CD4-positive, alpha-beta memory T cell (primary cell): ENCODE data around the gene PTBP3. TPM values are rescaled to one million over a fixed set of nuclear protein-coding genes. Genes with fewer than 3 reads are reported as not detected.

Experiments
- CTCF ChIA-PET: fragments of 350-600 bp; sonication (Branson Sonifier 250); formaldehyde crosslinking; loops from one replicate; lab custom pipeline; 2021; ENCODE audit warnings: inconsistent platforms; ENCODE audit not compliant: partially characterized antibody; lab: Charles Lee
- POLR2A ChIA-PET: fragments of 350-600 bp; sonication (Branson Sonifier 250); formaldehyde crosslinking; loops from one replicate; lab custom pipeline; 2021; ENCODE audit not compliant: partially characterized antibody; lab: Charles Lee
- DNase-seq, 5 donors: peaks; one replicate each; pipeline versions ENCODE4 v3.0.0 to v3.0.0-alpha.2; 2020 to 2022; ENCODE audit warnings: mixed read lengths in 1 of 5
- H3K27ac ChIP-seq: one replicate; pipeline ENCODE4 v1.7.0; 2013; ENCODE audit warnings: low read depth, low read length
- H3K27me3 ChIP-seq: 2 replicates; pipeline ENCODE4 v1.7.0; 2013; ENCODE audit warnings: mild to moderate bottlenecking, low read length, moderate library complexity; ENCODE audit not compliant: insufficient read depth
- H3K36me3 ChIP-seq: 2 replicates; pipeline ENCODE4 v1.7.0; 2013; ENCODE audit warnings: mild to moderate bottlenecking, low read length, moderate library complexity; ENCODE audit not compliant: insufficient read depth
- H3K4me1 ChIP-seq: 2 replicates; pipeline ENCODE4 v1.7.0; 2013; ENCODE audit warnings: mild to moderate bottlenecking, low read length, moderate library complexity; ENCODE audit not compliant: insufficient read depth
- H3K4me3 ChIP-seq, 2 donors: one replicate each; pipeline ENCODE4 v1.7.0; 2013; ENCODE audit warnings: low read length in 2 of 2, mild to moderate bottlenecking in 1 of 2
- H3K9me3 ChIP-seq, 2 donors: one replicate each; pipeline ENCODE4 v1.7.0; 2013; ENCODE audit warnings: low read length in 2 of 2, control low read depth in 1 of 2; ENCODE audit not compliant: control insufficient read depth in 1 of 2
- H3K27ac Mint-ChIP-seq, 7 donors: one replicate each; pipeline ENCODE4 v1.8.0; 2020 to 2021; ENCODE audit warnings: mixed read lengths in 7 of 7, mild to moderate bottlenecking in 6 of 7, inconsistent platforms in 3 of 7, moderate library complexity in 3 of 7
- H3K27me3 Mint-ChIP-seq, 2 donors: one replicate each; pipeline ENCODE4 v1.8.0; 2020 to 2021; ENCODE audit warnings: mixed read lengths in 2 of 2
- H3K36me3 Mint-ChIP-seq, 2 donors: one replicate each; pipeline ENCODE4 v1.8.0; 2020 to 2021; ENCODE audit warnings: mixed read lengths in 2 of 2, inconsistent platforms in 1 of 2, mild to moderate bottlenecking in 1 of 2
- H3K4me1 Mint-ChIP-seq, 4 donors: one replicate each; pipeline ENCODE4 v1.8.0; 2020 to 2021; ENCODE audit warnings: mixed read lengths in 4 of 4, mild to moderate bottlenecking in 1 of 4
- H3K4me3 Mint-ChIP-seq, 8 donors: one replicate each; pipeline ENCODE4 v1.8.0; 2020 to 2021; ENCODE audit warnings: mixed read lengths in 8 of 8, mild to moderate bottlenecking in 7 of 8, moderate library complexity in 6 of 8, inconsistent platforms in 3 of 8
- H3K9me3 Mint-ChIP-seq, 8 donors: one replicate each; pipeline ENCODE4 v1.8.0; 2020 to 2021; ENCODE audit warnings: mixed read lengths in 8 of 8, mild to moderate bottlenecking in 5 of 8, inconsistent platforms in 3 of 8, moderate library complexity in 1 of 8
- intact Hi-C: fragments of 100-400 bp; cut with micrococcal nuclease; formaldehyde crosslinking; loops from one replicate; pipeline ENCODE4 v1.15.1; 2023
- polyA plus RNA-seq, 2 donors: library from polyadenylated mRNA; unstranded; fragments of 300-500 nt; fragmentation: Illumina TruSeq; gene quantifications; one replicate each; pipeline ENCODE4 v1.2.3, GENCODE V29; 2021
- total RNA-seq, 2 experiments: library from RNA; stranded (reverse); gene quantifications; one replicate each; pipeline ENCODE4 v1.2.3, GENCODE V29; 2021

PTBP3 gene
- total and polyA plus RNA-seq, 4 experiments from 2014 or later = 30.0 to 139 (median 88.7) TPM

DNA sequence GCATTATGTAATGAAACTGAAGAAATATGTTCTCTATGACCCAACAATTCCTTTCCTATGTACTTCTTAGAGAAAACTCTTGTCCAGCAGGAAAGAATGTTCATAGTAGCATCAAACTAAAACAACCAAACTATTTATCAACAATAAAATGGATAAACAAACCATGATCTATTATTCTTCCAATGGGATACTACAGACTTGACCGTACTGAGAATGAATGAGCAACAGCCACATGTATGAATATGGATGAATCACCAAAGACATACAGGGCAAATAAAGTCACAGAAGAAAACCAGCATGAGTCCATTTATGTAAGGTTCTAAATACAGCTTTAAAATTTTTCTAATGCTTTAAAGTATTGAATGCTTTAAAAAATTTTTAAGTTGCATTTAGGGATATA lies 84.7 kb downstream of the PTBP3 start:
- H3K4me3 Mint-ChIP-seq = no peak overlapping the region
- H3K27ac ChIP-seq = no peak overlapping the region
- H3K36me3 Mint-ChIP-seq = peaks cover 39 to 55% of the 10 kb centered on the region in 2 donors
- no peaks in the 10 kb centered on the region for H3K27me3 Mint-ChIP-seq
- intact Hi-C loops = no loop called here
- H3K4me1 Mint-ChIP-seq = peaks cover 18 to 29% (median 26%) of the 10 kb centered on the region in 4 donors
- POLR2A ChIA-PET = no interaction called here
- H3K36me3 ChIP-seq = peaks cover 13% of the 10 kb centered on the region
- H3K27me3 ChIP-seq = no peaks in the 10 kb centered on the region
- CTCF ChIA-PET = no interaction called here
- H3K4me3 ChIP-seq = no peak overlapping the region
- peaks cover 7% of the 10 kb centered on the region for H3K4me1 ChIP-seq
- no peaks in the 10 kb centered on the region for H3K9me3 ChIP-seq
- no peak for DNase-seq
- H3K27ac Mint-ChIP-seq = peak overlapping the region in 3 of 7 donors; percentile 2 to 18 (median 16)
- no peaks in the 10 kb centered on the region for H3K9me3 Mint-ChIP-seq

DNA sequence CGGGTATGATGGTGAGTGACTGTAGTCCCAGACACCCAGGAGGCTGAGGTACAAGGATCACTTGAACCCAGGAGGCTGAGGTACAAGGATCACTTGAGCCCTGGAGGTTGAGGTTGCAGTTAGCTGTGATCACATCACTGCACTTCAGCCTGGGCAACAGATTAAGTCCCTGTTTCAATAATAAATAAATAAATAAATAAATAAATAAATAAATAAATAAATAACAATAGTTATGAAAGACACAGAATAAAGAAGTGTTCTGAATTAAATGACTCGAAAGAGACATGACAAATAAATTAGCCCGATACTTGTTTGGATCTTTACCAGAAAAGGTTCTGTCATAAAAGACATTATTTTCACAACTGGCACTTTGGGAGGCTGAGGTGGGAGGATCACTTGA lies 86.3 kb downstream of the PTBP3 start:
- Histone ChIP-seq H3K4me3 (no peak overlapping the region), H3K36me3 (peaks cover 10% of the 10 kb centered on the region), H3K27me3 (no peaks in the 10 kb centered on the region), H3K4me1 (peaks cover 7% of the 10 kb centered on the region), H3K27ac (no peak overlapping the region), H3K9me3 (no peaks in the 10 kb centered on the region)
- H3K27ac Mint-ChIP-seq = peak overlapping the region in 1 of 7 donors; percentile 73
- no peaks in the 10 kb centered on the region for H3K27me3 Mint-ChIP-seq
- no peaks in the 10 kb centered on the region for H3K9me3 Mint-ChIP-seq
- CTCF ChIA-PET = no interaction called here
- DNase-seq = no peak
- POLR2A ChIA-PET = no interaction called here
- H3K4me3 Mint-ChIP-seq = no peak overlapping the region
- peaks cover 42 to 50% of the 10 kb centered on the region in 2 donors for H3K36me3 Mint-ChIP-seq
- intact Hi-C loops = no loop called here
- H3K4me1 Mint-ChIP-seq = peaks cover 13 to 29% (median 16%) of the 10 kb centered on the region in 4 donors

DNA sequence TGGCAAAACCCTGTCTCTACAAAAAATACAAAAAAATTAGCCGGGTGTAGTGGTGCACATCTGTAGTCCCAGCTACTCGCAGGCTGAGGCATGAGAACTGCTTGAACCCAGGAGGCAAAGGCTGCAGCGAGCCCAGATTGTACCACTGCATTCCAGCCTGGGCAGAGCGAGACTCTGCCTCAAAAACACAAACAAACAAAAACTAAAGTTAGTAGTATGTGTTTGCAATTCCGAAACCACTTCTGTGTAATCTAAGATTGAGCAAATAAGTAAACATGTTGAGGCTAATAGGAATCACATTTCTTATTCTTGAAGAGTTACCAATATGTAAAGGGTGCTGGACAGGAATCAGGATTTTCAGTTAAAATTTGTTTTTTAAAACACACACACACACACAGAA lies 88.3 kb downstream of the PTBP3 start:
- Histone ChIP-seq H3K4me3 (no peak overlapping the region), H3K27me3 (no peaks in the 10 kb centered on the region), H3K36me3 (no peaks in the 10 kb centered on the region), H3K4me1 (no peaks in the 10 kb centered on the region), H3K9me3 (no peaks in the 10 kb centered on the region), H3K27ac (no peak overlapping the region)
- ChIA-PET POLR2A (no interaction called here), CTCF (no interaction called here)
- no peak for DNase-seq
- Mint-ChIP-seq H3K27ac (peak overlapping the region in 1 of 7 donors; percentile 18), H3K36me3 (peaks cover 37 to 39% of the 10 kb centered on the region in 2 donors), H3K4me1 (peaks cover 6 to 20% (median 12%) of the 10 kb centered on the region in 4 donors), H3K27me3 (no peaks in the 10 kb centered on the region), H3K4me3 (no peak overlapping the region), H3K9me3 (no peaks in the 10 kb centered on the region)
- intact Hi-C loops = no loop called here

- Histone ChIP-seq H3K27ac (no peak overlapping the region), H3K4me3 (no peak overlapping the region), H3K9me3 (no peaks in the 10 kb centered on the region), H3K36me3 (no peaks in the 10 kb centered on the region), H3K27me3 (no peaks in the 10 kb centered on the region), H3K4me1 (no peaks in the 10 kb centered on the region)
- POLR2A ChIA-PET = no interaction called here
- H3K4me1 Mint-ChIP-seq = peaks cover 2 to 11% (median 7%) of the 10 kb centered on the region in 4 donors
- H3K4me3 Mint-ChIP-seq = no peak overlapping the region
- H3K36me3 Mint-ChIP-seq = peaks cover 46 to 49% of the 10 kb centered on the region in 2 donors
- peaks cover 0 to 4% (median 0%) of the 10 kb centered on the region in 8 donors for H3K9me3 Mint-ChIP-seq
- H3K27me3 Mint-ChIP-seq = no peaks in the 10 kb centered on the region
- H3K27ac Mint-ChIP-seq = peak overlapping the region in 2 of 7 donors; percentile 18 to 25
- CTCF ChIA-PET = interaction anchor here (1.7 kb wide), 1 partner anchor 17 kb away, joined by 4 read pairs; no protein-coding TSS in a partner anchor
- intact Hi-C loops = no loop called here
- DNase-seq = no peak
Measured at GRCh38 chr9:112242147-112242804, 91.1 kb downstream of the PTBP3 start.

DNA sequence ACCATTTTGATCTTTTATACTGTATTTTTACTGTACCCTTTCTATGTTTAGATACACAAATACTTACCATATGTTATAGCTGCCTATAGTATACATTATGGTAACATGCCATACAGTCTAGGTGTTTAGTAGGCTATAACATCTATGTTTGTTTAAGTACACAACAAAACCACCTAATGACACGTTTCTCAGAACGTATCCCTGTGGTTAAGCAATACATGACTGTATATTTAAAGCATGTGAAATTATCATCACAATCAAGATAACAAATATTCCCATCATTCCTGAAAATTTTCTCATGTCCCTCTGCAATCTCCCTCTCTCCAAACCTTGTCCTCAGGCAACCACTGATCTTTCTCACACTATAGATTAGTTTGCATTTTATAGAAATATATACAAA lies 91.9 kb downstream of the PTBP3 start:
- Mint-ChIP-seq H3K27ac (peak overlapping the region in 2 of 7 donors; percentile 42 to 60), H3K27me3 (no peaks in the 10 kb centered on the region), H3K36me3 (peaks cover 40 to 44% of the 10 kb centered on the region in 2 donors), H3K9me3 (peaks cover 0 to 4% (median 0%) of the 10 kb centered on the region in 8 donors), H3K4me1 (peaks cover 3 to 11% (median 7%) of the 10 kb centered on the region in 4 donors), H3K4me3 (no peak overlapping the region)
- no peaks in the 10 kb centered on the region for H3K27me3 ChIP-seq
- no peaks in the 10 kb centered on the region for H3K4me1 ChIP-seq
- POLR2A ChIA-PET = no interaction called here
- no peak for DNase-seq
- no peaks in the 10 kb centered on the region for H3K36me3 ChIP-seq
- no peak overlapping the region for H3K27ac ChIP-seq
- no peaks in the 10 kb centered on the region for H3K9me3 ChIP-seq
- intact Hi-C loops = no loop called here
- no peak overlapping the region for H3K4me3 ChIP-seq
- CTCF ChIA-PET = no interaction called here

DNA sequence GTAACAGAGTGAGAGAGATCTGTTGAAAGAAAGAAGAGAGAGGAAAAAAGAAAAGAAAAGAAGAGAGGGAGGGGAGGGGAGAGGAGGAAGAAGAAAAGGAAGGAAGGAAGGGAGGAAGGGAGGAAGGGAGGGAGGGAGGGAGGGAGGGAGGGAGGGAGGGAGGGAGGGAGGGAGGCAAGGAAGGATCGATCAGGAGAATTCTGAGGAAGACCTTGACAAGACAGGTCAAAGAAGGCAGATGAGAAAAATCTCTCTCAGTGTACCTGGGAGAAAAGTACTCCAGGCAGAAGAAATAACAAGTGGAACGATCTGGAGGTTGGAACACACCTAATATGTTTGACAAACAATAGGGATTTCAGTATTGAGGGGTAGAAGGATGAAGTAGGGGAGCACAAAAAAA lies 93.7 kb downstream of the PTBP3 start:
- Mint-ChIP-seq H3K27ac (peak overlapping the region in 2 of 7 donors; percentile 2 to 57), H3K9me3 (peaks cover 0 to 4% (median 0%) of the 10 kb centered on the region in 8 donors), H3K27me3 (no peaks in the 10 kb centered on the region), H3K36me3 (peaks cover 32 to 35% of the 10 kb centered on the region in 2 donors), H3K4me1 (peaks cover 2 to 11% (median 5%) of the 10 kb centered on the region in 4 donors), H3K4me3 (no peak overlapping the region)
- Histone ChIP-seq H3K4me3 (no peak overlapping the region), H3K27me3 (no peaks in the 10 kb centered on the region), H3K9me3 (no peaks in the 10 kb centered on the region), H3K4me1 (no peaks in the 10 kb centered on the region), H3K36me3 (no peaks in the 10 kb centered on the region), H3K27ac (no peak overlapping the region)
- DNase-seq = no peak
- CTCF ChIA-PET = no interaction called here
- POLR2A ChIA-PET = no interaction called here
- intact Hi-C loops = no loop called here

DNA sequence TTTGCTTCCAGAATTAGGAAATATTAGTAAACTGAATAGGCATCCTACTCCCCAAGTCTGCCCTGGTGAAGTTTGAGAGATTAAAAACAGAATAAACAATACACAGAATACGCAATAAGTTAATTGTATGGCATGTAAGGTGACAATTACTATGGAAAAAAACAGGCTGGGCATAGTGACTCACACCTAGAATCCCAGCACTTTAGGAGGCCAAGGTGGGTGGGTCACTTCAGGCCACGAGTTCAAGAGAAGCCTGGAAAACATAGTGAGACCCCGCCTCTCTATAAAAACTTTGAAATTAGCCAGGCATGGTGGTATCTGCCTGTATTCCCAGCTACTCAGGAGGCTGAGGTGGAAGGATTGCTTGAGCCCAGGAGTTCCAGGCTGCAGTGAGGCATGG lies 94.1 kb downstream of the PTBP3 start:
- H3K27me3 Mint-ChIP-seq = no peaks in the 10 kb centered on the region
- H3K27me3 ChIP-seq = no peaks in the 10 kb centered on the region
- H3K4me3 ChIP-seq = no peak overlapping the region
- H3K4me1 Mint-ChIP-seq = peaks cover 2 to 11% (median 5%) of the 10 kb centered on the region in 4 donors
- peaks cover 29 to 35% of the 10 kb centered on the region in 2 donors for H3K36me3 Mint-ChIP-seq
- CTCF ChIA-PET = no interaction called here
- no peaks in the 10 kb centered on the region for H3K4me1 ChIP-seq
- POLR2A ChIA-PET = no interaction called here
- no peak overlapping the region for H3K4me3 Mint-ChIP-seq
- H3K36me3 ChIP-seq = no peaks in the 10 kb centered on the region
- no peak for DNase-seq
- peak overlapping the region in 1 of 7 donors; percentile 57 for H3K27ac Mint-ChIP-seq
- peaks cover 0 to 4% (median 0%) of the 10 kb centered on the region in 8 donors for H3K9me3 Mint-ChIP-seq
- intact Hi-C loops = no loop called here
- H3K9me3 ChIP-seq = no peaks in the 10 kb centered on the region
- H3K27ac ChIP-seq = no peak overlapping the region
